NB4 (cell line): ENCODE data around the gene NFIA.

ENCODE experiments used
- MYC ChIP-seq: IDR thresholded peaks from 2 replicates; pipeline ENCODE4 v1.6.1; 2011; ENCODE audit warnings: low read depth, low read length
- POLR2A ChIP-seq: IDR thresholded peaks from 2 replicates; pipeline ENCODE4 v1.6.1; 2011; ENCODE audit warnings: mild to moderate bottlenecking; ENCODE audit not compliant: insufficient read length; ENCODE audit errors: extremely low read depth
- TF ChIP-seq, protein P1 (sequence below): IDR thresholded peaks from one replicate; pipeline ENCODE4 v1.5.1; 2012; ENCODE audit warnings: low read depth, low read length

- TF ChIP-seq, protein P1, sequence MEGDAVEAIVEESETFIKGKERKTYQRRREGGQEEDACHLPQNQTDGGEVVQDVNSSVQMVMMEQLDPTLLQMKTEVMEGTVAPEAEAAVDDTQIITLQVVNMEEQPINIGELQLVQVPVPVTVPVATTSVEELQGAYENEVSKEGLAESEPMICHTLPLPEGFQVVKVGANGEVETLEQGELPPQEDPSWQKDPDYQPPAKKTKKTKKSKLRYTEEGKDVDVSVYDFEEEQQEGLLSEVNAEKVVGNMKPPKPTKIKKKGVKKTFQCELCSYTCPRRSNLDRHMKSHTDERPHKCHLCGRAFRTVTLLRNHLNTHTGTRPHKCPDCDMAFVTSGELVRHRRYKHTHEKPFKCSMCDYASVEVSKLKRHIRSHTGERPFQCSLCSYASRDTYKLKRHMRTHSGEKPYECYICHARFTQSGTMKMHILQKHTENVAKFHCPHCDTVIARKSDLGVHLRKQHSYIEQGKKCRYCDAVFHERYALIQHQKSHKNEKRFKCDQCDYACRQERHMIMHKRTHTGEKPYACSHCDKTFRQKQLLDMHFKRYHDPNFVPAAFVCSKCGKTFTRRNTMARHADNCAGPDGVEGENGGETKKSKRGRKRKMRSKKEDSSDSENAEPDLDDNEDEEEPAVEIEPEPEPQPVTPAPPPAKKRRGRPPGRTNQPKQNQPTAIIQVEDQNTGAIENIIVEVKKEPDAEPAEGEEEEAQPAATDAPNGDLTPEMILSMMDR: peak; percentile 79
- TF ChIP-seq POLR2A (no peak), MYC (peak; percentile 35; the same call in 1 of the 2 replicates)
Observed at GRCh38 chr1:61453111-61453961, 371.0 kb downstream of the NFIA start.
